HepG2 (cell line): ENCODE results near the gene PAK6. TPM values are rescaled to one million over a fixed set of nuclear protein-coding genes. Genes with fewer than 3 reads are reported as not detected.

Experiments used
- ARNTL ChIP-seq: sonication (generic); formaldehyde crosslinking; IDR thresholded peaks from 2 replicates; pipeline ENCODE4 v1.4.0; 2020; ENCODE audit warnings: mild to moderate bottlenecking, missing genetic modification reagents
- CC2D1A ChIP-seq: sonication (generic); formaldehyde crosslinking; IDR thresholded peaks from 2 replicates; pipeline ENCODE4 v1.8.1; 2023; ENCODE audit warnings: mild to moderate bottlenecking, missing genetic modification reagents
- DMTF1 ChIP-seq: sonication (generic); formaldehyde crosslinking; IDR thresholded peaks from 2 replicates; pipeline ENCODE4 v1.4.0; 2020; ENCODE audit warnings: mild to moderate bottlenecking, missing genetic modification reagents
- FOXM1 ChIP-seq: sonication (generic); formaldehyde crosslinking; IDR thresholded peaks from 2 replicates; pipeline ENCODE4 v1.5.0; 2020; ENCODE audit warnings: missing genetic modification reagents
- GLI4 ChIP-seq: sonication (generic); formaldehyde crosslinking; IDR thresholded peaks from 2 replicates; pipeline ENCODE4 v1.5.1; 2020; ENCODE audit warnings: missing genetic modification reagents, mild to moderate bottlenecking, moderate library complexity, borderline replicate concordance
- HOXA3 ChIP-seq: sonication (generic); formaldehyde crosslinking; IDR thresholded peaks from 2 replicates; pipeline ENCODE4 v1.5.0; 2020; ENCODE audit warnings: missing genetic modification reagents
- HOXA9 ChIP-seq: sonication (generic); formaldehyde crosslinking; IDR thresholded peaks from 2 replicates; pipeline ENCODE4 v1.8.1; 2022; ENCODE audit warnings: missing genetic modification reagents, mild to moderate bottlenecking, moderate library complexity, borderline replicate concordance
- KDM3A ChIP-seq: IDR thresholded peaks from 2 replicates; pipeline ENCODE4 v1.6.1; 2018; ENCODE audit warnings: low read depth, missing compliant biosample characterization
- KLF11 ChIP-seq: IDR thresholded peaks from 2 replicates; pipeline ENCODE4 v1.6.1; 2016; ENCODE audit warnings: missing compliant biosample characterization
- KLF6 ChIP-seq: IDR thresholded peaks from 2 replicates; pipeline ENCODE4 v1.8.0; 2016; ENCODE audit warnings: missing biosample characterization, missing genetic modification reagents
- MIXL1 ChIP-seq: IDR thresholded peaks from 2 replicates; pipeline ENCODE4 v1.6.1; 2016
- MTA1 ChIP-seq: sonication (generic); formaldehyde crosslinking; IDR thresholded peaks from 2 replicates; pipeline ENCODE4 v1.4.0; 2020; ENCODE audit warnings: missing genetic modification reagents, mild to moderate bottlenecking, borderline replicate concordance
- MXI1 ChIP-seq: IDR thresholded peaks from 3 replicates; pipeline ENCODE4 v1.6.1; 2012; ENCODE audit warnings: low read depth, low read length, inconsistent platforms, borderline replicate concordance
- PRMT3 ChIP-seq: sonication (generic); formaldehyde crosslinking; IDR thresholded peaks from 2 replicates; pipeline ENCODE4 v1.8.1; 2022; ENCODE audit warnings: low read depth, mild to moderate bottlenecking, moderate library complexity, missing genetic modification reagents, borderline replicate concordance
- RAD51 ChIP-seq: fragments of 450-650 bp; IDR thresholded peaks from 2 replicates; pipeline ENCODE4 v1.6.1; 2016; ENCODE audit warnings: borderline replicate concordance
- RBFOX2 ChIP-seq: fragments of 200-400 bp; formaldehyde crosslinking; IDR thresholded peaks from 2 replicates; pipeline ENCODE4 v1.6.1; 2017; ENCODE audit warnings: low read depth, mild to moderate bottlenecking, low read length
- YY1 ChIP-seq: IDR thresholded peaks from 2 replicates; pipeline ENCODE4 v1.6.1; 2011; ENCODE audit warnings: low read length, low read depth, moderate library complexity, mild to moderate bottlenecking; ENCODE audit not compliant: insufficient read depth, insufficient replicate concordance
- ZBTB33 ChIP-seq: sonication (generic); formaldehyde crosslinking; IDR thresholded peaks from 2 replicates; pipeline ENCODE4 v1.4.0; 2020; ENCODE audit warnings: missing genetic modification reagents
- ZFP91 ChIP-seq: sonication (generic); formaldehyde crosslinking; IDR thresholded peaks from 2 replicates; pipeline ENCODE4 v1.9.0; 2022; ENCODE audit warnings: missing genetic modification reagents, mild to moderate bottlenecking, borderline replicate concordance
- ZNF691 ChIP-seq: sonication (generic); formaldehyde crosslinking; IDR thresholded peaks from 2 replicates; pipeline ENCODE4 v1.4.0; 2020; ENCODE audit warnings: missing genetic modification reagents, low read depth, mild to moderate bottlenecking, borderline replicate concordance
- ZNF792 ChIP-seq: IDR thresholded peaks from 2 replicates; pipeline ENCODE4 v1.6.1; 2016
- polyA plus RNA-seq, 8 experiments: library from polyadenylated mRNA; depleted of rRNA in 3 of 8; stranded (reverse) in 7 of 8; unstranded in 1 of 8; fragments of >200 nt; fragmentation: Illumina TruSeq in 4 of 8; extraction: Trizol in 4 of 8; gene quantifications; 2 replicates each; pipeline versions ENCODE4 v1.2.1 to v1.2.3, GENCODE V29; 2011 to 2016; ENCODE audit warnings: low read depth in 4 of 8, missing spikeins in 1 of 8, mixed read lengths in 1 of 8; ENCODE audit not compliant: insufficient read depth in 1 of 8
- total RNA-seq, 5 experiments: library from RNA; depleted of rRNA; stranded (reverse); fragments of >200 nt; fragmentation: Illumina TruSeq; extraction: Trizol; gene quantifications; 2 replicates each; pipeline ENCODE4 v1.2.3, GENCODE V29; 2016; ENCODE audit warnings: low read depth in 1 of 5

The PAK6 gene
- total and polyA plus RNA-seq, 2 of the 13 experiments (the other 11 are each of a cell fraction or from before 2014, with no cell fraction given), result 0.07 TPM; not detected in 1

- no peak for TF ChIP-seq DMTF1 (CRISPR knock-in tag)
- TF ChIP-seq KDM3A, result 0 out of 2 replicates have a peak, but pooled peaks have one; percentile 36
- no peak for TF ChIP-seq ZBTB33 (CRISPR knock-in tag)
- TF ChIP-seq HOXA3 (CRISPR knock-in tag), result no peak
- TF ChIP-seq KLF11 (CRISPR knock-in tag), result no peak
- TF ChIP-seq YY1, result peak; percentile 50
- TF ChIP-seq CC2D1A (CRISPR knock-in tag), result no peak
- no peak for TF ChIP-seq KLF6
- no peak for TF ChIP-seq RAD51
- 0 out of 2 replicates have a peak, but pooled peaks have one; percentile 53 for TF ChIP-seq ZFP91 (CRISPR knock-in tag)
- no peak for TF ChIP-seq FOXM1
- no peak for TF ChIP-seq GLI4 (CRISPR knock-in tag)
- TF ChIP-seq ZNF792 (CRISPR knock-in tag), result no peak
- no peak for TF ChIP-seq MTA1 (CRISPR knock-in tag)
- TF ChIP-seq MXI1, result no peak
- no peak for TF ChIP-seq PRMT3 (CRISPR knock-in tag)
- TF ChIP-seq RBFOX2, result no peak
- no peak for TF ChIP-seq MIXL1 (CRISPR knock-in tag)
- TF ChIP-seq HOXA9, result no peak
- TF ChIP-seq ZNF691 (CRISPR knock-in tag), result 0 out of 2 replicates have a peak, but pooled peaks have one; percentile 49
- TF ChIP-seq ARNTL (CRISPR knock-in tag), result no peak
Observed at GRCh38 chr15:40279437-40280141, 40.7 kb downstream of the PAK6 start (continued).
